BLaER1 treated with 17β-estradiol and CSF1 and Interleukin-3, amounts not matched to agents 10 nM and 100 nM (cell line): Measurements from ENCODE around the gene IRF2BPL.
A peak's percentile ranks its signal among the peaks of the same experiment; 100 is the strongest.

ENCODE experiments used
- H3K27ac ChIP-seq, 11 experiments: shearing (Covaris generic); formaldehyde crosslinking; 2 replicates each; pipeline ENCODE4 v1.8.1; 2022
- H3K27me3 ChIP-seq, 11 experiments: shearing (Covaris generic); formaldehyde crosslinking; 2 replicates each; pipeline ENCODE4 v1.8.1; 2022
- H3K36me3 ChIP-seq, 11 experiments: shearing (Covaris generic); formaldehyde crosslinking; 2 replicates each; pipeline ENCODE4 v1.8.1; 2022
- H3K4me1 ChIP-seq, 10 experiments: shearing (Covaris generic); formaldehyde crosslinking; 2 replicates each; pipeline ENCODE4 v1.8.1; 2022
- H3K4me2 ChIP-seq, 11 experiments: shearing (Covaris generic); formaldehyde crosslinking; 2 replicates each; pipeline ENCODE4 v1.8.1; 2022
- H3K4me3 ChIP-seq, 10 experiments: shearing (Covaris generic); formaldehyde crosslinking; 2 replicates each; pipeline ENCODE4 v1.8.1; 2022
- H3K9ac ChIP-seq, 11 experiments: shearing (Covaris generic); formaldehyde crosslinking; 2 replicates each; pipeline ENCODE4 v1.8.1; 2022
- H3K9me3 ChIP-seq, 11 experiments: shearing (Covaris generic); formaldehyde crosslinking; replicated peaks in 1 of 11; 2 replicates each; pipeline ENCODE4 v1.8.1; 2022
- H4K20me1 ChIP-seq, 11 experiments: shearing (Covaris generic); formaldehyde crosslinking; 2 replicates each; pipeline ENCODE4 v1.8.1; 2022
- Cebpa-rat ChIP-seq, 11 experiments: shearing (Covaris generic); IDR thresholded peaks; 2 replicates each; pipeline ENCODE4 v1.8.1; 2022

Gene IRF2BPL

GRCh38 chr14:77003960-77004710 is 24.4 kb downstream of the IRF2BPL start:
- H3K36me3 ChIP-seq = no peaks in the 10 kb centered on the region
- peak overlapping the region; percentile 21 to 80 (median 44); a peak in 21 of 22 replicates for H3K4me2 ChIP-seq
- no peak overlapping the region for H3K4me3 ChIP-seq
- no peaks in the 10 kb centered on the region for H3K27me3 ChIP-seq
- H3K9ac ChIP-seq = no peak overlapping the region
- H3K4me1 ChIP-seq = peaks cover 66 to 79% (median 77%) of the 10 kb centered on the region in 10 experiments
- TF ChIP-seq Cebpa-rat (IDR thresholded peaks at IDR 0.05) = no peak
- H4K20me1 ChIP-seq = no peaks in the 10 kb centered on the region
- no peak overlapping the region for H3K27ac ChIP-seq
- H3K9me3 ChIP-seq = no peaks in the 10 kb centered on the region

DNA sequence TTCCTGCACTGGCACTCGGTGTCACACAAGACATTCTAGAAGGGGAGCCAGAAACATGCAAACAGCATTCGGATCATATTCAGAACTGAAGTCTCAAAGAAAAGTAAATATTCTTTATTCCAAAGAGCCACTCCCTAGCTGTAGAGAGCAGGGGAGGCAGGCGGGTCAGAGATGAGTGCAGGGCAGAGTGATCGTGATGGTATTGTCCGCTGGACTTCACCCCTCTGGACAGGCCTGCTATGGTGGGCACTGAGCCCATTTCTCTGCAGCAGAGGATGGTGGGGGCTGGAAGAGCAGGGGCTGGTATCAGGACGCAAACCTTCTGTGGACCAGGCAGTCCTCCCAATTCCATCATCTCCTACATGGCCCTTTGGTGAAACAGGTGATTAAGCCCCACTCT is 25.6 kb downstream of the IRF2BPL start:
- no peak overlapping the region for H3K9ac ChIP-seq
- no peaks in the 10 kb centered on the region for H4K20me1 ChIP-seq
- TF ChIP-seq Cebpa-rat (IDR thresholded peaks at IDR 0.05) = no peak
- peaks cover 66 to 79% (median 77%) of the 10 kb centered on the region in 10 experiments for H3K4me1 ChIP-seq
- H3K36me3 ChIP-seq = no peaks in the 10 kb centered on the region
- no peak overlapping the region for H3K4me3 ChIP-seq
- no peak overlapping the region for H3K27ac ChIP-seq
- H3K9me3 ChIP-seq = no peaks in the 10 kb centered on the region
- no peaks in the 10 kb centered on the region for H3K27me3 ChIP-seq
- no peak overlapping the region for H3K4me2 ChIP-seq

- Histone ChIP-seq H3K9ac (no peak overlapping the region), H3K36me3 (no peaks in the 10 kb centered on the region), H3K4me2 (peak overlapping the region in 2 of 11 experiments; percentile 87 to 96; a peak in 1 of 22 replicates), H3K27ac (no peak overlapping the region; a peak in 1 of 22 replicates), H4K20me1 (no peaks in the 10 kb centered on the region), H3K4me1 (peaks cover 69 to 80% (median 77%) of the 10 kb centered on the region in 10 experiments), H3K27me3 (no peaks in the 10 kb centered on the region), H3K4me3 (no peak overlapping the region), H3K9me3 (no peaks in the 10 kb centered on the region)
- TF ChIP-seq Cebpa-rat (IDR thresholded peaks at IDR 0.05) = no peak
Measured at GRCh38 chr14:77002335-77002734, 26.2 kb downstream of the IRF2BPL start.

GRCh38 chr14:77000340-77001270 is 27.9 kb downstream of the IRF2BPL start:
- H3K4me1 ChIP-seq = peaks cover 60 to 79% (median 69%) of the 10 kb centered on the region in 10 experiments
- H3K36me3 ChIP-seq = no peaks in the 10 kb centered on the region
- 0 out of 22 replicates have a peak, but pooled peaks of 1 of the 11 experiments have one; percentile 32 for TF ChIP-seq Cebpa-rat (IDR thresholded peaks at IDR 0.05)
- no peaks in the 10 kb centered on the region for H3K9me3 ChIP-seq
- H3K27ac ChIP-seq = peak overlapping the region; percentile 22 to 97 (median 80); a peak in 20 of 22 replicates
- H3K9ac ChIP-seq = peak overlapping the region; percentile 17 to 86 (median 74); a peak in 21 of 22 replicates
- H3K27me3 ChIP-seq = no peaks in the 10 kb centered on the region
- no peaks in the 10 kb centered on the region for H4K20me1 ChIP-seq
- H3K4me3 ChIP-seq = peak overlapping the region in 8 of 10 experiments; percentile 18 to 49 (median 40); a peak in 13 of 20 replicates
- H3K4me2 ChIP-seq = peak overlapping the region; percentile 77 to 96 (median 86)

DNA sequence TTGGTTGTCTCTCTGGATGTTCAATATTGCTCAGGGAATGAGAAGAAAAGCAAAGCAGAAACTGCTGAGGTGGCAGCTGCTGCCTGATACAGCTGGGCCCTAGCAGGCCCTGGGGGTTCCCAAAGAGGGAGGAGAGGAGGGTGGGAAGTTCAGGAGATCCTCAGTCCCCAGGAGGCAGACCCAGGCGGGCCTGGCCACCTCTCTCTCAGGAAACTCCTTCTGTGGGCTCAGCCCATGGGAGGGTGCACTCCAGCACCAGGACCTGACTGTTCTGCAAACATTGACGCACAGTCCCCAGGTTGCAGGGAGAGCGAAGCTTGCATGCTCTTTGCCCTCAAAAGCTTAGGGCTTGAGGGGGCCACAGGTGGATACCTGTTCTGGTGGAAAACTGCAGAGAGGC is 29.6 kb downstream of the IRF2BPL start:
- H3K9ac ChIP-seq = peak overlapping the region in 6 of 11 experiments; percentile 7 to 85 (median 79); a peak in 7 of 22 replicates
- TF ChIP-seq Cebpa-rat (IDR thresholded peaks at IDR 0.05) = no peak
- H3K9me3 ChIP-seq = no peaks in the 10 kb centered on the region
- peak overlapping the region in 6 of 11 experiments; percentile 26 to 97 (median 93); a peak in 9 of 22 replicates for H3K27ac ChIP-seq
- peak overlapping the region; percentile 77 to 96 (median 86) for H3K4me2 ChIP-seq
- no peaks in the 10 kb centered on the region for H3K27me3 ChIP-seq
- no peaks in the 10 kb centered on the region for H3K36me3 ChIP-seq
- no peak overlapping the region; a peak in 1 of 20 replicates for H3K4me3 ChIP-seq
- H3K4me1 ChIP-seq = peaks cover 51 to 73% (median 63%) of the 10 kb centered on the region in 10 experiments
- no peaks in the 10 kb centered on the region for H4K20me1 ChIP-seq

- no peaks in the 10 kb centered on the region for H4K20me1 ChIP-seq
- no peaks in the 10 kb centered on the region for H3K9me3 ChIP-seq
- H3K27me3 ChIP-seq = no peaks in the 10 kb centered on the region
- H3K4me1 ChIP-seq = peaks cover 50 to 77% (median 62%) of the 10 kb centered on the region in 10 experiments
- no peak overlapping the region for H3K27ac ChIP-seq
- peak overlapping the region; percentile 77 to 96 (median 86) for H3K4me2 ChIP-seq
- no peaks in the 10 kb centered on the region for H3K36me3 ChIP-seq
- no peak overlapping the region for H3K4me3 ChIP-seq
- no peak for TF ChIP-seq Cebpa-rat (IDR thresholded peaks at IDR 0.05)
- H3K9ac ChIP-seq = no peak overlapping the region
Measured at GRCh38 chr14:76997257-76997970, 31.1 kb downstream of the IRF2BPL start.

DNA sequence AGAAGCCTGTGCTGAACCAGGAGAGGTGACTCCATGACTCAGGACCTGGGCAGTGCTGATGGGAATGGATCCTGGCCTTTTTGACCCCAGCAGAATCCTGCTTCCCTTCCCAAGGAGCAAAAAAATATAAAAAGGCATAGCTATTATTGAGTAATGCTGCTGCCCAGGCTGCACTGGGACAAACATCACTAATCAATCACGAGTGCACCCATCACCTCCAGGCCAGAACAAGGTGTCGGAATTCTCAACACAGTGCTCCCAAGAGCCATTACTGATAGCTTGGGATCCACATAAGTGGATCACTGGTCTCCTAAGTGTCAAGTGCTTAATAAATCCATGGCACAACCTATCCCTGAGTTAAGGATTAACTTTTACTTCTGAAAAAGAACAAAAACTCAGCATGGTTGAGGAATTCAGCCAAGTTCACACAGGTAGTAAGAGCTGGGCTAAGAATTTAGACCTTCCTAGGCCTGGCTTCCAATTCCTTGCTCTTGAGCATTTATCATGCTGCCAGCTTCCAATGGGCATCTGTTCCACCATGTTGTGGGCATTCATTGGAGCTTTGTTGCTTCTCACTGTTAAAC is 31.9 kb downstream of the IRF2BPL start:
- Histone ChIP-seq H3K36me3 (no peaks in the 10 kb centered on the region), H3K27me3 (no peaks in the 10 kb centered on the region), H3K27ac (no peak overlapping the region), H3K4me1 (peaks cover 50 to 70% (median 58%) of the 10 kb centered on the region in 10 experiments), H3K9ac (no peak overlapping the region), H4K20me1 (no peaks in the 10 kb centered on the region), H3K4me2 (peak overlapping the region in 9 of 11 experiments; percentile 80 to 96 (median 87); a peak in 11 of 22 replicates), H3K4me3 (no peak overlapping the region), H3K9me3 (no peaks in the 10 kb centered on the region)
- TF ChIP-seq Cebpa-rat (IDR thresholded peaks at IDR 0.05) = no peak

- H3K4me3 ChIP-seq = no peak overlapping the region
- H3K9me3 ChIP-seq = peaks cover 0 to 6% (median 0%) of the 10 kb centered on the region in 11 experiments; a peak in 2 of 22 replicates
- no peaks in the 10 kb centered on the region for H4K20me1 ChIP-seq
- H3K4me2 ChIP-seq = peak overlapping the region in 9 of 11 experiments; percentile 6 to 95 (median 20); a peak in 9 of 22 replicates
- H3K9ac ChIP-seq = no peak overlapping the region
- no peaks in the 10 kb centered on the region for H3K36me3 ChIP-seq
- H3K27me3 ChIP-seq = no peaks in the 10 kb centered on the region
- H3K4me1 ChIP-seq = peaks cover 39 to 58% (median 46%) of the 10 kb centered on the region in 10 experiments
- no peak overlapping the region for H3K27ac ChIP-seq
- TF ChIP-seq Cebpa-rat (IDR thresholded peaks at IDR 0.05) = no peak
Measured at GRCh38 chr14:76995279-76996035, 33.1 kb downstream of the IRF2BPL start.
